Right cardiac atrium (tissue), 5 donors: Measurements from ENCODE around the gene PHF2. TPM values are rescaled to one million over a fixed set of nuclear protein-coding genes. Genes with fewer than 3 reads are reported as not detected.

Experiments used
- ATAC-seq, 2 donors: fragments of 200-7000 bp; cut with Tn5 transposase; one replicate each; pipeline versions ENCODE4 v1.8.0 to v1.9.1; 2020; ENCODE audit warnings: moderate library complexity in 2 of 2, mild to moderate bottlenecking in 1 of 2
- DNase-seq, 3 donors: peaks; one replicate each; pipeline ENCODE4 v3.0.0-alpha.2; 2020
- H3K27ac ChIP-seq: one replicate; pipeline ENCODE4 v1.5.1; 2013; ENCODE audit warnings: mild to moderate bottlenecking, low read length, control low read depth, moderate library complexity
- H3K27me3 ChIP-seq: one replicate; pipeline ENCODE4 v1.6.1; 2013; ENCODE audit not compliant: control insufficient read depth, insufficient read depth
- H3K4me1 ChIP-seq: one replicate; pipeline ENCODE4 v1.6.1; 2013; ENCODE audit warnings: low read length; ENCODE audit not compliant: control insufficient read depth, insufficient read depth
- H3K4me3 ChIP-seq: one replicate; pipeline ENCODE4 v1.5.1; 2013; ENCODE audit warnings: low read length, control low read depth
- H3K9me3 ChIP-seq: one replicate; pipeline ENCODE4 v1.6.1; 2013; ENCODE audit warnings: low read length; ENCODE audit not compliant: control insufficient read depth
- whole genome bisulfite sequencing: extraction: QIAGEN DNeasy Blood & Tissue Kit; methylation state at CpG from one replicate; pipeline ENCODE4 v1.1.7; 2013; 5-methylcytosine and 5-hydroxymethylcytosine counted together
- intact Hi-C, 4 donors: fragments of 100-400 bp; cut with DNase I; formaldehyde crosslinking; loops; one replicate each; pipeline versions ENCODE4 v1.11.0 to v1.14.0; 2022 to 2023
- polyA plus RNA-seq: library from polyadenylated mRNA; stranded (reverse); fragments of 200-250 nt; gene quantifications from one replicate; pipeline ENCODE4 v1.2.3, GENCODE V29; 2013
- total RNA-seq, 4 donors: library from RNA; stranded (reverse); fragmentation: NEBNext Ultra II Directional; extraction: Animal tissue kit (Norgen Biotek cat#: 25700); gene quantifications; one replicate each; pipeline ENCODE4 v1.2.1, GENCODE V29; 2021
- donor health status: healthy with polysubstance abuse.
- donor health status: DM: no; HTN: yes; CAD: no.
- donor health status: DM: no; HTN: no; CAD: no.
- donor health status: DM: no; HTN: yes; CAD: no; lungs with severe emphysema.
- donor health status: DM: yes; HTN: yes; CAD: no.

PHF2 gene
- total and polyA plus RNA-seq, 5 donors: 28.3 to 32.4 (median 31.4) TPM

GRCh38 chr9:93567271-93567959 is 9.0 kb upstream of the PHF2 start:
- DNase-seq (peak in 1 of 3 donors; percentile 51), ATAC-seq (peak in 1 of 2 donors; percentile 34)
- WGBS: 63% methylated on average over 15 of the region's 15 CpGs
- H3K9me3 ChIP-seq: no peaks in the 10 kb centered on the region
- H3K4me3 ChIP-seq: peak overlapping the region; percentile 56
- H3K27me3 ChIP-seq: no peaks in the 10 kb centered on the region
- H3K4me1 ChIP-seq: peaks cover 3% of the 10 kb centered on the region
- intact Hi-C loops: loop anchor here (5.0 to 10.0 kb wide), 2 partner anchors 113 to 115 kb away; partner anchors contain the start of genes FAM120A (in 4 of the 4) and FAM120AOS (in 4 of the 4)
- peak overlapping the region; percentile 97 for H3K27ac ChIP-seq

GRCh38 chr9:93568169-93568568 is 8.2 kb upstream of the PHF2 start:
- H3K27ac ChIP-seq: no peak overlapping the region
- no peaks in the 10 kb centered on the region for H3K9me3 ChIP-seq
- ATAC-seq (no peak), DNase-seq (no peak)
- no peaks in the 10 kb centered on the region for H3K27me3 ChIP-seq
- H3K4me1 ChIP-seq: peaks cover 3% of the 10 kb centered on the region
- H3K4me3 ChIP-seq: no peak overlapping the region
- intact Hi-C loops: loop anchor here (5.0 to 10.0 kb wide), 2 partner anchors 113 to 116 kb away; partner anchors contain the start of genes FAM120A (in 4 of the 4) and FAM120AOS (in 4 of the 4)
- 92% methylated on average over 5 of the region's 5 CpGs for WGBS

GRCh38 chr9:93569621-93570174 is 6.7 kb upstream of the PHF2 start:
- Histone ChIP-seq H3K4me3 (no peak overlapping the region), H3K27me3 (no peaks in the 10 kb centered on the region), H3K4me1 (peaks cover 3% of the 10 kb centered on the region), H3K9me3 (no peaks in the 10 kb centered on the region), H3K27ac (no peak overlapping the region)
- ATAC-seq: no peak
- intact Hi-C loops: loop anchor here (5.0 to 10.0 kb wide), 2 partner anchors 115 to 117 kb away; partner anchors contain the start of genes FAM120A (in 4 of the 4) and FAM120AOS (in 4 of the 4)
- no peak for DNase-seq
- 86% methylated on average over 1 of the region's 1 CpG for WGBS

- WGBS: 85% methylated on average over 2 of the region's 2 CpGs
- H3K4me1 ChIP-seq: peaks cover 2% of the 10 kb centered on the region
- intact Hi-C loops: no loop called here
- H3K27ac ChIP-seq: no peak overlapping the region
- no peak for DNase-seq
- H3K9me3 ChIP-seq: no peaks in the 10 kb centered on the region
- no peaks in the 10 kb centered on the region for H3K27me3 ChIP-seq
- H3K4me3 ChIP-seq: no peak overlapping the region
- ATAC-seq: no peak
Measured at GRCh38 chr9:93572221-93572620, 4.2 kb upstream of the PHF2 start.

- intact Hi-C loops: no loop called here
- Histone ChIP-seq H3K4me1 (no peaks in the 10 kb centered on the region), H3K27ac (no peak overlapping the region), H3K27me3 (no peaks in the 10 kb centered on the region), H3K9me3 (no peaks in the 10 kb centered on the region), H3K4me3 (no peak overlapping the region)
- DNase-seq: no peak
- WGBS: 96% methylated on average over 8 of the region's 8 CpGs
- no peak for ATAC-seq
Measured at GRCh38 chr9:93572636-93573515, 3.5 kb upstream of the PHF2 start.

- intact Hi-C loops: no loop called here
- Histone ChIP-seq H3K4me1 (no peaks in the 10 kb centered on the region), H3K27me3 (no peaks in the 10 kb centered on the region), H3K9me3 (no peaks in the 10 kb centered on the region), H3K4me3 (no peak overlapping the region), H3K27ac (no peak overlapping the region)
- 95% methylated on average over 3 of the region's 3 CpGs for WGBS
- no peak for DNase-seq
- ATAC-seq: no peak
Measured at GRCh38 chr9:93573516-93573828, 2.9 kb upstream of the PHF2 start.

GRCh38 chr9:93574091-93574899 is 2.1 kb upstream of the PHF2 start:
- Histone ChIP-seq H3K27ac (no peak overlapping the region), H3K4me1 (no peaks in the 10 kb centered on the region), H3K9me3 (no peaks in the 10 kb centered on the region), H3K4me3 (no peak overlapping the region), H3K27me3 (no peaks in the 10 kb centered on the region)
- ATAC-seq (no peak), DNase-seq (peak in 1 of 3 donors; percentile 39)
- 85% methylated on average over 9 of the region's 9 CpGs for WGBS
- intact Hi-C loops: no loop called here

GRCh38 chr9:93574900-93575795 is 1.2 kb upstream of the PHF2 start:
- Histone ChIP-seq H3K27me3 (no peaks in the 10 kb centered on the region), H3K4me3 (peak overlapping the region; percentile 88), H3K4me1 (peaks cover 3% of the 10 kb centered on the region), H3K27ac (peak overlapping the region; percentile 65), H3K9me3 (no peaks in the 10 kb centered on the region)
- DNase-seq (peak in 2 of 3 donors; percentile 62 to 63), ATAC-seq (peak; percentile 3 to 55)
- WGBS: 16% methylated on average over 30 of the region's 30 CpGs
- intact Hi-C loops: no loop called here

GRCh38 chr9:93575796-93576257 is 557 bp upstream of the PHF2 start:
- Histone ChIP-seq H3K27ac (peak overlapping the region; percentile 65), H3K9me3 (no peaks in the 10 kb centered on the region), H3K4me1 (peaks cover 6% of the 10 kb centered on the region), H3K27me3 (no peaks in the 10 kb centered on the region), H3K4me3 (peak overlapping the region; percentile 88)
- WGBS: under 1% methylated on average over 26 of the region's 26 CpGs
- DNase-seq (peak; percentile 63 to 86 (median 86)), ATAC-seq (peak in 1 of 2 donors; percentile 28)
- intact Hi-C loops: no loop called here
